Fibroblast of lung (primary cell): ENCODE results near the gene S100A8.

Experiments
- EZH2 ChIP-seq: IDR thresholded peaks from 2 replicates; pipeline ENCODE4 v1.5.1; 2012; ENCODE audit warnings: low read length, control low read depth, mild to moderate bottlenecking; ENCODE audit errors: missing control alignments
- TF ChIP-seq, protein P1 (sequence below), 2 donors: IDR thresholded peaks in 1 of 2; conservative IDR thresholded peaks in 1 of 2; 1 replicate in 1 of 2; 2 replicates in 1 of 2; pipeline ENCODE4 v1.5.1; 2011 to 2012; ENCODE audit warnings: low read length in 2 of 2, control low read depth in 1 of 2, inconsistent platforms in 1 of 2, low read depth in 1 of 2, mild to moderate bottlenecking in 1 of 2

DNA sequence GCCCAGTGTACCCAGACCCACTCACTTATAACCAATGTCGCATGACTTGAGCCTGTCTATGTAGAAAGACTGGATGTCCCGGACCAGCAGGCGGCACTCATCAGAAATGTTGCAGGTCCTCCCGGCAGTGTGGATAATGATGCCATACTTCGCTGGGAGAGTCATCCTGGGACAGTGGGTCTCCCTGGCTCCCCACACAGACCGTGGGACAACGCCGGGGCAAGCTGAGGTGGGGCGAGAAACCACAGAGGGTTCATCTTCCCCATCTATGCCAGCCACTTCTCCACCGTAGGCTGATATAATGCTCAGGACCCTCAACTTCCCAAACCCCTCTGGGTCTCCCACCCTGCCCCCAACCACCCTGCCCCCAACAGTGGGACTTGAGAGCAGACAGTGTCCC lies 50.5 kb downstream of the S100A8 start:
- TF ChIP-seq, protein P1, sequence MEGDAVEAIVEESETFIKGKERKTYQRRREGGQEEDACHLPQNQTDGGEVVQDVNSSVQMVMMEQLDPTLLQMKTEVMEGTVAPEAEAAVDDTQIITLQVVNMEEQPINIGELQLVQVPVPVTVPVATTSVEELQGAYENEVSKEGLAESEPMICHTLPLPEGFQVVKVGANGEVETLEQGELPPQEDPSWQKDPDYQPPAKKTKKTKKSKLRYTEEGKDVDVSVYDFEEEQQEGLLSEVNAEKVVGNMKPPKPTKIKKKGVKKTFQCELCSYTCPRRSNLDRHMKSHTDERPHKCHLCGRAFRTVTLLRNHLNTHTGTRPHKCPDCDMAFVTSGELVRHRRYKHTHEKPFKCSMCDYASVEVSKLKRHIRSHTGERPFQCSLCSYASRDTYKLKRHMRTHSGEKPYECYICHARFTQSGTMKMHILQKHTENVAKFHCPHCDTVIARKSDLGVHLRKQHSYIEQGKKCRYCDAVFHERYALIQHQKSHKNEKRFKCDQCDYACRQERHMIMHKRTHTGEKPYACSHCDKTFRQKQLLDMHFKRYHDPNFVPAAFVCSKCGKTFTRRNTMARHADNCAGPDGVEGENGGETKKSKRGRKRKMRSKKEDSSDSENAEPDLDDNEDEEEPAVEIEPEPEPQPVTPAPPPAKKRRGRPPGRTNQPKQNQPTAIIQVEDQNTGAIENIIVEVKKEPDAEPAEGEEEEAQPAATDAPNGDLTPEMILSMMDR (conservative IDR thresholded peaks at IDR 0.05 in 1 of 2, IDR thresholded peaks at IDR 0.05 in 1 of 2; ENCODE audit: low read depth in 1 of 2, low read length in 2 of 2), result no peak
- no peak for TF ChIP-seq EZH2
